GM18868 (cell line): Measurements from ENCODE around the gene MON2.

Experiments used
- ATAC-seq: cut with Tn5 transposase; IDR thresholded peaks from one replicate; pipeline ENCODE4 v1.9.1; 2021; ENCODE audit warnings: mild to moderate bottlenecking, moderate library complexity; ENCODE audit not compliant: unreplicated experiment

MON2 gene

DNA sequence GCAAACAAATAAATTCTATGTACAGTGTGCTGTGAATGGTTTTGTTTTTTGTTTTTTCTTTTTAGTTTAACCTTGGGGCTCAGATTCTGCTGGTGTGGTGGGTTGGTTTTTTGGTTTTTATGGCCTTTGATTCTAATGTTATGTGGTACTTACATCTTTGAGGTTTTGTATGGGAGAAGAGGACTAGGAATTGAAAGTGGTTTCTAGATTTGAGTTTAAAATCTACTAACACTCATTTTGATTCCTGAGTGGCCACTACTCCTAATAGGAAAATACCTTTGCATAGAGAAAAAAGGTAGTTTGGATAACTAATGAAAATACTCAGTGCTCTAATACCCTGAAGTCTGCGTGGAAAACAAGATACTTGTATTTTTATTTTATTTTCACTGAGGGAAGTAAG is 137.7 kb downstream of the MON2 start:
- no peak for ATAC-seq

DNA sequence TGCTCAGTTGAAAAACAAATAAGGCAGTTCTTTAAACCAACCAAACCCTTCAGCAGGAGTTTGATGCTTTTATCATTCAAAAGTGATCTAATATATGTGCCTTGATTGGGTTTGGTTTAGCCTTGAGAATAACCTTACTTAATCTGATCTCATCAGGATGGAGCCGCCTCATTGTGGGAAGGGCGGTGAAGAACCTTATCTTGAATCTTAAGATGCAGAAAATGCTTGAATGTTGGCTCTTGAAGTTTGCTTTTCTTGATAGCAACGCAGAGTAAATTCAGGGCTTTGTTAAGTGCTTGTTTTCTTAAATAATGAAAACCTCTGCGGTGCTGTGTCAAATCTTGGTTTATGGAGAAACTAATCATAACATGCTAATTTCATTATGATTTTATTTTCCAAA is 138.2 kb downstream of the MON2 start:
- ATAC-seq = no peak

DNA sequence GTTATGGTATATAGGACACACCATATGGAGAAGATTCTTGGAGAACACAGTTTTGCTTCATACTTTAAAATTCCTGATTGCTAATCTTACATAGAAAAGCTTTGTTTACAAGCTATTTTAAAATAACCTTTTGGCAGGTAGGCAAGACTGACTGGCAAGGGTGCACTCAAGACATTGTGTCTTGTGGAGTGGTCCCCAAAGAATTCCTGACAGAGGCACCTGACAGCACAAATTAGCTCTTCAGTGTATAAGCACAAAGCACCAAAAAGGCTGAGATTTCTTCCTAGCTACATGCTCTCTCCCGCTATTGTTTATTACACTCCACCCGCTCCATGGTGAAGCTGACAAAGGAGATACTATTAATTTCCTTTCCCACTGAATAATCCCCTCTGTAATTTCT is 139.4 kb downstream of the MON2 start:
- ATAC-seq = no peak

DNA sequence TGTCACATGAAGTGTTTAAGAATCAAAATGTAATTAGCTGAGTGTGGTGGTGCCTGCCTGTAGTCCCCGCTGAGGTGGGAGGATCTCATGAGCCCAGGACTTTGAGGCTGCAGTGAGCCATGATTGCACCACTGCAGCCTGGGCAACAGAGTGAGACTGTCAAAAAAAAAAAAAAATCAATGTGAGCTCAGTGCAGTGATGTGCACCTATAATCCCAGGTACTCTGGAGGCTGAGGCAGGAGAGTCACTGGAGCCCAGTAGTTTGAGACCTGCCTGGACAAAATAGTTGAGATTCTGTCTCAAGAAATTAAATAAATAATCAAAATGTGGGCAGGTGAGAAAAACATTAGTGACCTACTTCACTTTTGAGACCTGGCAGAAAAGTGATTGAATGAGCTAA is 140.0 kb downstream of the MON2 start:
- no peak for ATAC-seq

DNA sequence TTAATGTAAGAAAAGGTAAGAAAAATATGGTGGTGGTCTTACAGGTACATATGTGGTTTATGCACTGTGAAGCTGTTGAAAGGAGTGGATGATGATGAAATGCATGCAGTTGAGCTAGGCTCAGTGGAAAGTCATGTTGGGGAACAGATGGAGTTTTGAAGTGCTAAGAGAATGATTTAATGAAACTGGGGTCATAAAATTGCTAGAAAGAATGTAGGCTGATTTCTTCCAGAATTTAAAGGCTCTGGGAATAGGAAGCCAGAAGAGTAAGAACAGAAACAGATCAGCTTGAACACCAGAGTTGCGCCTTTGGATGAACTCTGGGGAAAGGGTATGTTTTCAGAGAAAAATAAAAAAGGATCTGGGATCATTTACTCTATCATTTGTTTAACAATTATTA is 146.5 kb downstream of the MON2 start:
- no peak for ATAC-seq

DNA sequence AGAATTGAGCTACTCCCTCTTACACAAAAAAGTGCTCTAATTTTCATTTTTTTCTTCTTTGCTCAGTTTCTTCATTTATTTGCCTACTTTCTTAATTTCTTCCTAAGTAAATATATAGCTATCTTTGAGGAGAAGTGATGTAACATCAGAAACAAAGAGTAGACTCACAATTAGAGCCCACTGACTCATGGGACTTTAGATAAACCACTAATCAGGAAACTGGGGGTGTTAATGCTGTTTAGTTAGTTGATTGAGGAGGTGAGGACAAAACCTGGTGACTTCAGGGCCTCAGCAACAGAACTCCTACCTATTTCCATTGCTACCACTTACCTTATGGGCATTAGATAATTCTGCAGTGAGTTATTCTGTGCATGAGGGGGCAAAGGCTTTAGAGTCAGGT is 151.7 kb downstream of the MON2 start:
- ATAC-seq = no peak

DNA sequence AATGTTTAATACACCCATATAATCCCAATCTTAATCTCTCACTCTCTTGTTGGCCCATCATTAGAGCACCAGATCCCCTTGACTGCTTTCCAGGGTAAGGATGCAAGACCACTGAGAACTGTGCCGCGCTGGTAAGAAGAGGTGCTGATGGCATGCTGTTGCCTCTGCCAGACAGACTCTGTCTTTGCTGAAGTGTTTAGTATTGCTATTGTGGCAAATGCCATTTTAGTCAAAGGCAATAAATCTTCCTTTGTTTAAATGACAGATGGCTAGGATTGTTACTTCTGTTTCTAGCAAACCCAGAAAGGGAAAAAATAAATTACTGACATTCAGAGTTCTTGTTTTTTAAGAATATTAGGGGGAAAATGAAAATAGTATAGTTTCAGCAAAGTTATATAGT is 152.3 kb downstream of the MON2 start:
- no peak for ATAC-seq

DNA sequence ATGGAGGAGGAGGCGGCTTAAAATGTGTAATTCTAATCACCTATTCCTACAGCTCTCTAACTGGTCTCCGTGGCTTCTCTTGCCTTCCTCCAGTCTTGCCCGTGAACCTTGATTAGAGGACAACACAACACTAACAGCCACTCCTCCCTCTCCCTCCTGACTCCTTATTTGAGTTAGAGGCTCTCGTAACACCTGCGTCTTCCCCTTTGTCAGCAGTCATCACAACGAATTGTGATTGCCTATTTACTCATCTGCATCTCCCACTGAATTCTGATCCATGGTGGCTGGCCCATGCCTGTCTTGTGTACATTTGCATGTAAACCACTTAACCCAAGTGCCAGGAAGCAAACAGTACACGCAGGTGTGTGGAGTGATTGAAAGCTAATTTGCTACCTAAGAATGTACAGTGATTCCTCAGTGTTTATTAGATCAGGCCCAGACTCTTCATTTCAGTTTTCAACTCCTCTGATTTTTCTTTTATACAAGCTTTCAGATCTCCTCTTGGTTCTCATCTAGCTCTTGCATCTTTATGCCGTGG is 154.5 kb downstream of the MON2 start:
- no peak for ATAC-seq

DNA sequence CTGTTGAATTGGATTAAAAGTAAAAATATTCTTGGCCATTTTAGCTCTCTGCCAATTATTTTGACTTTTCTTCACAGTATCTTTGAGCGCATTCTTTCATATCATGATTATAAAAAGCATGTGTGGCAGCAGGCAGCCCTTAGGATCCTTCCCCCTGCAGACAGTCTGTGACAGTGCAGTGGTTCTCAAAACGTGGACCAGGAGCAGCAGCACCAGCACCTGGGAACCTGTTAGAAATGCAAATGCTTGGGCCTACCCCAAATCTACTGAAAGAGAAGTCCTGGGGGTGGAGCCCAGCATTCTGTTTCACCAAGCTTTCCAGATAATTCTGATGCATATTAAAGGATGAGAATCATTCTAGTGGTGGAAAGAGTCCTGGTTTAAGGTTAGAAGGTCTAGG is 155.6 kb downstream of the MON2 start:
- no peak for ATAC-seq

DNA sequence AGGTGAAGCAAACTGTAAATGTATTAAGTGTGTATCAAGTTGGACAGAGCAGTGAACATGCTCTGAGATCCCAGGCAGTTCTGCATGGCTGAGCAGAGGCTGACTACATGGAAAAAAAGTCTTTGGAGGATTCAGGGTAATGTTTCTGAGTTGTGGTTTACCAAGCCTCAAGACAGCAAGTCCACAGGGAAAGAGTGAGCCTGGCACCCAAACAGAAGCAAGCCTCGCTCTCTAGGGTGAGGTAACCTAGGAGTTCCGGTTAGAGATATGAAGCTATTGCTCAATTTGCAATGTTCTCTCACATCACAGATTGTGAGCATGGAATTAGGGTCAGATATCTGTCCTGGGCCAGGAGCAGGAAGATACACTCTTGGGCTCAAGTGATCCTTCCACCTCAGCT is 158.6 kb downstream of the MON2 start:
- ATAC-seq = no peak

DNA sequence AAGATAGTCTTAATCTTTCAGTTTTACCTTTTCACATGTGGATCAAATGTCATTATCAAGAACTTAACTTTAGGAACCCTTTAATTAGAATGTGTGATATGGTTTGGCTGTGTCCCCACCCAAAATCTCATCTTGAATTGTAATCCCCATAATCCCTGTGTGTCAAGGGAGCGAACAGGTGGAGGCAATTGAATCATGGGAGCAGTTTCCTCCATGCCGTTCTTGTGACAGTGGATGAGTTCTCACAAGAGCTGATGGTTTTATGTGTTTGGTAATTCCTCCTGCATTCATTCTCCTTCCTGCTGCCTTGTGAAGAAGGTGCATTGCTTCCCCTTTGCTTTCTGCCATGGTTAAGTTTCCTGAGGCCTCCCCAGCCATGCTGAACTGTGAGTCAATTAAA is 160.6 kb downstream of the MON2 start:
- ATAC-seq = no peak

DNA sequence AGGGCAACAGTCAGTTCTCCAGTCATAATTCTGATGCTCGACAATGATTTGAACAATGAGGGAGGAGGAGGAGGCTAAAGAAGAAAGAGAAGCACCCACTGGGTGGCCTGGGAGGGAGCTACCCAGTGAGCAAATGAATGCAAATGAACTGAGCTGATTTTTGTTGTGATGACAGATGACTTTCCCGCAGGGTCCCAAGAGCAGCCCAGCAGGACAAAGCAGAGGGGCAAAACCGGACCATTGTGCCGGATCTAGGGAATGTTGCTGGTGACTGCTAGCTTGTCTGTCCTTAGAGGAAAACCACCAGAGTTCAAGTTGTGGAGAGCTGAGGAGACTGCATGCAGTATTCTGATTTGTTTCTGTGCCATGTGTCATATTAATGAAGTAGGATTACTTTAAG is 162.8 kb downstream of the MON2 start:
- no peak for ATAC-seq

DNA sequence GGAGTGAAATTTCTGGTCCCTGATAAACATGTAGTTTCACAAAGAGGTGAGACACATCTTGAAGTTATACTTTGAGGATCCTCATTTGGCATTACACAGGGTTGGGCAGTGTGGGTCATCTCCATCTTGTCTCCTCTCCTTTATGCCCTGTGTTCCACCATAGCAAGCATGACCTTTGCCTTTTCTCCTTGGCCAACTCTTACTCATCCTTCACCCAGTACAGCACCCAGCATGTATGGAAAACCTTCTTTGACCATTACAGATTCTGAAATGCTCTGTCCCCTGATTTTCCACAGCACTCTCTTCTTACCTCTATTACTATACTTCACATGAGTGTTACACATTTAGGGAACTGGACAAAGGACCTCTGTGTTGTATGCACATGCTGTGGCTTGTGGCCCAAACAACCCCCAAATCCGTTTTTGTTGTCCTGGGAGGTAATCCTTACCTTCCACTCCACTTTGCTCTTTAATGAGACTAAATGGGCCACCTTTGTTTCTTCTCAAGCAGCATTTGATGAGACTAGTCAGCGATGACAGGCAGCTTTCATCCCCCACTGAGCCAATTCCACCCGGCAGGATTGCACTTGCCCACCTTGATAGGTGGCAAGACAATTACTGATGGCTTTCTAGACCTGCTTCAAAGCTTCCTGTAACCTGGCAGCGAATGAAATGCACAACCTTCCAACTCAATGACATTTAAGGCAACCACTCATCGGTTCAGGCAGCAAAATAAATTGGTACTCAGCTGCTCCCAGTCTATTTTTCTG is 163.5 kb downstream of the MON2 start:
- ATAC-seq = no peak

DNA sequence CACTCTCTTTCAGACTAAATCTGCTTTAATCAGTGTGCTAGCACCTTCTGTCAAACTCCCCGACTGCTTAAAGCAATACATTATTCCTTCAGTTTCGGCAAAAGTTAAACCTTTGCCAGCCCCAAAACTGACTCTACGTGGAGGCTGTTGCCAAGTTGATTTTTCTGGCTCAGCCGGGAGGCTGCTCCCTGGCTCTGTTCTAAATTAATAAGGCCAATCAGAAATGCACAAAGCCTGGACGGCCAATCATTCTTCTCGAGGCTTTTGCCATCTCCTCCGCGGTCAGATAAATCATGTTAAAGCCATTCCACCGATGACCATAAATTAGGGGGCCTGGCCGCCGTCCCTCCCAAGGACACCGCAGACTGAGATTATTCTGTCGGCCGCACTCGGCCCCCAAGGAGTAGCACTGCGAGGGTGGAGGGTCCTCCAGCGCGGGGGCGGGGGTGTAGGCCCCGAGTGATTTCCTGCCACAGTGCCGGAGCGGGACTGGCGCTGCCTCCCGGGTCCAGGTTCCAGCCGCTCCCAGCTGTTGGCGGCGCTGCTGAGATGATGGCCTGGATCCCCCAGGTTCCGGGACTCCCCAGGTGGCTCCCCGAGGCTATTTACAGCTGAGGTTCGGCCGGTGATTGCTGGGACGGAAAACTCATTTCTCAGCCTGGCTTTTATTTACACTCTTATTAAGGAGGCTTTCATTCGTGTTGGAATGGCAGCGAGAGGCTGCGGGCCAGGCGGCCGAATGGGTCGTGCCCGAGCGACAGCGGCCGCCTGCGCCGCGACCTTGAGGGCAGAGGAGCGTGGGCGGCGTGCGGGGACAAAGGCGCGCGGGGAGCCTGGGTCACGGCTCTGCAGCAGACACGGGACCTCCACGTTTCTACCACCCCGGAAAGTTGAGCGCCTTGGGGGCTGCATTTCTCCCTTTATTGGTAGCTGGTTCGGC is 165.1 kb downstream of the MON2 start:
- ATAC-seq = peak; percentile 76

DNA sequence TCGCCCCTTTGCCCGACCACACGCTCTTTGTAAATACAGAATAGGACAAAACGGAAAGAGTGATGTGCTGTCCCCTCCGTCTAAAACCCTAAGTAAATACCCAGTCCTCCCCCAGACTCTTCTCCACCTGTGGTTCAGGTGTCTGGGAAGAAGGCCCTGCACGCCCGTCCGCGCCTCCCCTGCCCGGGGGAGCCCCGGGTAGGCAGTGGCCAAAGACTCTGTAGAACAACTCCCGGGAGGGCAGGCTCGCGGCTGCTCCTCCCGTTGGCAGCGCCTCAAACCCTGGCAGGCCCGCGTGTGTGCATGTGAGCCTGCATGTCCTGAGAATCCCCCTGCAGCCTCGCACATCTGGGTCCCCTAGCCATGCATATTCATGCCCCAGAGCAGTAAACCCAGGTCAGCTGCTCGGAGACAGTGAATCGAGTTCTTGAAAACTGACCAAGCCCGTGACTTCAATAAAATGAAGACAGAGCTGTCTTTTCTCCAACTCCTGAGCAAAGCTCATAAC is 165.8 kb downstream of the MON2 start:
- peak; percentile 47 for ATAC-seq

DNA sequence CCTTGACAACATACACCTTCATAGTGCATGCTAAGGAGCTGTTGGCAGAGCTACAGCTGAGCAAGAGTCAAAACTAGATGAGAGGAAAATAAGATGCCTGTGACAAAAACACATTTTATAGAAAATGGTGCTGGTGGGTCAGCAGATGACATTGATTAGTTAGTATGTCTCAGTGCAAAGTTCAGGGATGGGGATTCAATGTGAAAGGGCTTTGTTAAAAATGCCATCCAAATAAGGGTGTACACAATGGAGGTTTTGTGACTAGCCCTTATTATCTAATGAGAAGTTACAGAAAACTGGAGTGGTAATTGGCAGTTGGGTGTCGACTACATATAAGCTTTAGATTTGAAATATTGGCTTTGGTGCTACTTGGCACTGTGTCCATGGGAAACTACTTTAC is 169.0 kb downstream of the MON2 start:
- no peak for ATAC-seq

DNA sequence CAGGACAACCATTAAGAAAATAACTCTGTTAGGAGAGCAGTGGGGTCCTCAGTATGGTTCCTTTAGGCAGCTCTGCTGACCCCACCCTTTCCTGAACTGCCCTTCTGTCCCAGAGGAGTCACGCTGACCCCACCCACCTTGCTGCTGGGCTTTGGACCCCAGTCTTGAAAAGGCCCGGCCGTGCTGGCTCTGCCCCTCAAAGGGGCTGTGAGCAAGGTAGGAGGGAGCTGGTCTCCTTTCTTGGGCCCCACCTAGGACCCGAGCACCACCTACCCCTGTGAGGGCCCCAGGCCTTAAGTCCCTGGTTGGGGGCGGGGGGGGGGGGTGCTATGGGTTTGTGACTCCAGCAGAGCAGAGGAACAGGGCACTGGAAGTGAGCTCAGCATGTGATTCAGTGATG is 171.1 kb downstream of the MON2 start:
- ATAC-seq = no peak

DNA sequence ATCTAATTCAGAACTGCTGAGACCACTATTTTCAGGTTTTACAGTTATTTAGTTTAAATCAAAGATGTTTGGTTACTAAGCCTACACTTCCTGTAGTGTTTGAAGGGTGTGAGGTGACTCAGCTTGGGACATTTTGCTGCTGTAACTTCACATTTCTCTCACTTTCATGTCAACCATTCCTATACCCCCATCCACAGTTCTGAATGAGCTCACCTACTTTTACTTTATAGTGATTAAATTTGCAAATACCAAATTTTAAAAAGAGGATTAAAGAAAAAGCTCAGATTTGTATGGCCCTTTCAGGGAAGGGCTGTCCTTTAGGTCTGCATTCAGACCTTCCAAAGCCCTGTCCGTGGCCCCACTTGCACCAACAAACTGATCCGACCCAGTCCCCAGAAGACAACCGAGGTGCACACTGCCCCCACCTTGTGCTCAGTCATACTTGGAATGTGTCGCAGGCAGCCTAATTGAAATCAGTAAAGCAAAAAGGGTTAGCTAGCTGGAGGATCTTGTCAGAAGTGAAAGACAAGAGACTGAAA is 174.4 kb downstream of the MON2 start:
- peak; percentile 92 for ATAC-seq

DNA sequence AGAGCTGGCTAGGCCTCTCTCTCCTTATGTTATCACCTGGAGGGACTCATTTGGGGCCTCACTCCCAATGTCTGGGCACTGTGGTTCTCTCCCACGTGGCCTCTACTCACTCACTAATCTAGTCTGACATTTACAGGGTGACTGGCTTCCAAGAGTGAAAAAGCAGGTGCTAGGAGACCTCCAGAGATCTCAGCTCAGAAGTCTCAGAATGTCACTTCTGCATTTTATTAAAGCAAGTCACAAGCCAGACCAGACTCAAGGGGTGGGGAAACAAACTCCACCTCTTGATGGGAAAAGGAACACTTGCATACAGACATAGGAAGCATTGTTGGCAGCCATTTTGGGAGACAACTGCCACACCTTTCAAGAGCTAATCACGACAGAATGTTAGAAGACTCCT is 175.9 kb downstream of the MON2 start:
- no peak for ATAC-seq

DNA sequence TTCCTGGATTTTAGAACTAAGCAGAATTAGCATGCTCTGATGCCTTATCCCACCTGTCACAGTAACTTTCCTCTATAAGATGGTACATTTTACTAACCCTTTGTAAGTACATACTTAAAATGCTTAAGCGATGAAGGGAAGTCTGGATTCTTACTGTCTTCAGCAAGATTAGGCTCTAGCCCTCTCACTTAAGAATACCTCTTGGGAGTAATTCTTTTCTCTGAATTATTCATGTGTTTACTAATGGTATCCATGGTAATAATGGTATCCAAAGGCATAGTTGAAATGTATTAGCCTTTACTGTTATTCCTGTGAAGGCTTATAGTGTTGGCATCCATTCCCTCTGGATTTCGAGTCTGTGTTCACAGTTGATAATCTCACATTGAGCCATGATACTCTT is 176.9 kb downstream of the MON2 start:
- ATAC-seq = no peak

DNA sequence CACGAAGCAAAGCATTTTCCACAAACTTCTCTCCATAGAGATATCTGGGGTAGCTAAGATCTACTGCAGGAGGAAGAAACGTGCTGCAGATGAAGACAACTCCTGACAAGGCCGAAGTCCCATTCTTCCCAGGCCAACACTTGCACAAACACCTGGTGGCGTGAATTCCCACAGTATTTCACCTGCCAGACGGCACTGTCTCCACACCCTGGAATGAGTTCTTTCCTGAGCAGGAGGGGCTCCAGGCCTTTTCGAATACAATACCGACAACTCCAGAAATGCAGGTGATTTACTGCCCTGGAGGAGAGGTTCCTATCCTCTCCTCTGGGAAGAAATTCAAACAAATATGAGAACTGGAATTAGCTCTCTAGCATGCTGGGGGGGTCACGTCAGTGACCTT is 179.9 kb downstream of the MON2 start:
- ATAC-seq = no peak
